Measurements from ENCODE around the gene BCLAF3.

BCLAF3 gene

GRCh38 chrX:19990556-19991349, at the start of gene BCLAF3:
Gene BCLAF3 (minus strand): TSS chrX:19991061. CDS start chrX:19970264, 20,797 bp downstream.
- DNase-seq (ENCODE audit: low spot score), result peak; percentile 84

GRCh38 chrX:20038966-20039365, 48.1 kb upstream of the BCLAF3 start:
- no peak for DNase-seq (ENCODE audit: low spot score)

- DNase-seq (ENCODE audit: low spot score), result no peak
These were observed 46.3 kb upstream of the BCLAF3 start for GRCh38 chrX:20037186-20037585.

- DNase-seq (ENCODE audit: low spot score), result no peak
These were observed 41.3 kb upstream of the BCLAF3 start for GRCh38 chrX:20032201-20032600.

GRCh38 chrX:20029728-20030127, 38.9 kb upstream of the BCLAF3 start:
- DNase-seq (ENCODE audit: low spot score), result peak; percentile 5

GRCh38 chrX:20028588-20028987, 37.7 kb upstream of the BCLAF3 start:
- no peak for DNase-seq (ENCODE audit: low spot score)

- no peak for DNase-seq (ENCODE audit: low spot score)
These were observed 35.4 kb upstream of the BCLAF3 start for GRCh38 chrX:20026278-20026677.

GRCh38 chrX:20019672-20020365, 29.0 kb upstream of the BCLAF3 start:
- DNase-seq (ENCODE audit: low spot score), result no peak

- no peak for DNase-seq (ENCODE audit: low spot score)
These were observed 25.7 kb upstream of the BCLAF3 start for GRCh38 chrX:20016616-20016945.

- no peak for DNase-seq (ENCODE audit: low spot score)
These were observed 25.2 kb upstream of the BCLAF3 start for GRCh38 chrX:20015945-20016615.

GRCh38 chrX:20015422-20015821, 24.6 kb upstream of the BCLAF3 start:
- DNase-seq (ENCODE audit: low spot score), result no peak

- DNase-seq (ENCODE audit: low spot score), result no peak
These were observed 20.7 kb upstream of the BCLAF3 start for GRCh38 chrX:20011608-20012007.

- DNase-seq (ENCODE audit: low spot score), result no peak
These were observed 17.2 kb upstream of the BCLAF3 start for GRCh38 chrX:20007962-20008622.

GRCh38 chrX:20005883-20006282, 15.0 kb upstream of the BCLAF3 start:
- no peak for DNase-seq (ENCODE audit: low spot score)

- DNase-seq (ENCODE audit: low spot score), result no peak
These were observed 10.7 kb upstream of the BCLAF3 start for GRCh38 chrX:20001588-20001987.

- DNase-seq (ENCODE audit: low spot score), result no peak
These were observed 473 bp upstream of the BCLAF3 start for GRCh38 chrX:19991350-19991718.

GRCh38 chrX:19990151-19990555, 708 bp downstream of the BCLAF3 start:
- DNase-seq (ENCODE audit: low spot score), result no peak

GRCh38 chrX:19987856-19988255, 3.0 kb downstream of the BCLAF3 start:
- no peak for DNase-seq (ENCODE audit: low spot score)

- DNase-seq (ENCODE audit: low spot score), result no peak
These were observed 4.3 kb downstream of the BCLAF3 start for GRCh38 chrX:19986531-19986930.

GRCh38 chrX:19981947-19982346, 8.9 kb downstream of the BCLAF3 start:
- DNase-seq (ENCODE audit: low spot score), result no peak

- no peak for DNase-seq (ENCODE audit: low spot score)
These were observed 15.0 kb downstream of the BCLAF3 start for GRCh38 chrX:19975845-19976244.

- DNase-seq (ENCODE audit: low spot score), result no peak
These were observed 17.9 kb downstream of the BCLAF3 start for GRCh38 chrX:19972984-19973383.

GRCh38 chrX:19968276-19968675, 22.6 kb downstream of the BCLAF3 start:
- DNase-seq (ENCODE audit: low spot score), result no peak

Data from HuH-7.5 (cell line).